HG03439 (cell line): ENCODE data around the gene PRDX2.
A peak's percentile ranks its signal among the peaks of the same experiment; 100 is the strongest.

Experiments
- ATAC-seq: cut with Tn5 transposase; IDR thresholded peaks from one replicate; pipeline ENCODE4 v1.9.1; 2021; ENCODE audit warnings: mild to moderate bottlenecking, moderate library complexity; ENCODE audit not compliant: unreplicated experiment

PRDX2 gene

GRCh38 chr19:12783291-12783848 lies 18.2 kb downstream of the PRDX2 start:
- ATAC-seq: no peak

DNA sequence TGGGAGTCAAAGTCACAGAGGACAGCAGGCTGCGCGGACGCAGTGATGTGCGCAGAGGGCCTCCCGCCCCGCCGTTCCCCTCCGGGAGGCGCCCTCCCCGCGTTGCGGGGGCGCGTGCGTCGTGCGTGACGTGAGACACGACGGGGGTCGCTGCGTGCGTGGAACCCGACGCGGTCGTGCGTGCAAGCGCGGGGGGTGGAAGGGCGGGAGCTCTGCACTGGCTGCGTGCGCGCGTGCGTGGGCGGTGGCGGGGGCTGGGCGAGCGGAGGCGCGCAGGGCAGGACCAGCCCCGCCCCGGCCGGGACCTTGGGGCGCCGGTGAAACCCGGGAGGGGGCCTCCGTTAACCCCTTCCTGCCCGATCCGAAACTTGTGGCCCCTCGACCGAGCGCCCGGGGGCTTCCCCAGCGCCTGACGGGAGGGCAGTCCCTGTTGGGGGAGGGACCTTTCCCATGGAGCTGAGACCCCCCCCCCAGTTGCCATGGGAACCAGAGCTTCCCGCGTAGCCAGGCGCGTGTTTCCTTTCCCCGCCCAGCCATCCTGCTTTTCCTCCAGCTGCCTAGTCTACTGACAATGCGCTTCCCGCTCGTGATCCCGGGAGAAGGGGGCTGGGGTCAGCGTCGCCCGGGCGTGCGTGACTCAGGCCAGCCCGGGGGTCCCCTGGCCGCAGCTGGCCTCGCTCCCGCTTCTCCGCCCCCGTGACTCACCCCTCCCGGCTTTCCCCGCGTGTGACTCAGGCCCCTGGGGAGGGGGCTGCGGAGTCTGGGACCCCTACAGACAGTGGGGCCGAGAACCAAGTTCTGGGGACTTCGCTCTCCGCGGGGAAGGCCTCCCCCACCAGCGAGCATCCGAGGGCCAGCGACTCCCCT lies 18.9 kb downstream of the PRDX2 start:
- peak; percentile 37 for ATAC-seq

DNA sequence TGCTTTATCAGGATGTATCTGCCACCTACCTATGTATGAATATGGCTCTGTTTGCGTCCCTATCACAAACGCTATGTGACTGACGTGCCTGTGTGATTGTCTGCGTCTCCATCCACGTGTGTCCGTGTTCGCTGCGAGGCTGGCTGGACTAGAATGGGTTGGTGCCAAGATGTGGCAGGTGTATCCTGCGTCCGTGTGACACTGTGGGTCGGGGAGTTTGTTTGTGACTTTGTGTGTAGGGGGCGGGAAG lies 19.5 kb downstream of the PRDX2 start:
- no peak for ATAC-seq

DNA sequence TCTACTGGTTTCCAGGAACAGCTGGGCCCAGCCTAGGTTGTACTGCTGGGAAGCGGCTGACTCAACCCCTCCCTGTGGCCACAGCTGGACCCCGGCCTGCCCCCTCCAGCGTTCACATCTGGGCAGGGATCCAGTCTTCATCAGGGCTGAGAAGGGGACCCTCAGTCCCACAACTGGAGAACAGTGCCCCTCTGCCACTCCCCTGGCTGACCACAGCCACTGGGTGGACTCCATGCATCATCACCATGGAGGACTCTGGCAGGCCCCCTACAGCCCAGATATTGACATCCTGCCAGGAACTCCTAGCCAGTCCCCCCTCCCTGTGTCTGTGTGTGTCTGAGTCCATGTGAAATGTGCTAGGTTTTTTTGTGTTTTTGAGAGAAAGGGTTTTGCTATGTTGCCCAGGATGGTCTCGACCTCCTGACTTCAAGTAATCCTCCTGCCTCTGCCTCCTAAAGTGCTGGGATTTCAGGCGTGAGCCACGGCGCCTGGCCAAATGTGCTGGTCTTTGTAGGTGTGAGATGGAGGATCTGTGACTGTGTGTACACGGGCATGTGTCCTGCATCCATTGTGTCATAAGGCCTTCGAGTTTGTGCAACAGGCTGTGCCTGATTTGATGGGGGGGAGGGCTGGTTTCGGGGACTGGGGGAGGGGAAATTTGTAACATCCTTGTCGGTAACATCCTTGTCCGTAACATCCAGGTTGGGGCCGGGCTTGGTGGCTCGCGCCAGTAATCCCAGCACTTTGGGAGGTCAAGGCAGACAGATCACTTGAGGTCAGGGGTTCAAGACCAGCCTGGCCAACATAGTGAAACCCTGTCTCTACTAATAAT lies 22.2 kb downstream of the PRDX2 start:
- no peak for ATAC-seq

- no peak for ATAC-seq
These were observed 22.8 kb downstream of the PRDX2 start for GRCh38 chr19:12778905-12779161.

DNA sequence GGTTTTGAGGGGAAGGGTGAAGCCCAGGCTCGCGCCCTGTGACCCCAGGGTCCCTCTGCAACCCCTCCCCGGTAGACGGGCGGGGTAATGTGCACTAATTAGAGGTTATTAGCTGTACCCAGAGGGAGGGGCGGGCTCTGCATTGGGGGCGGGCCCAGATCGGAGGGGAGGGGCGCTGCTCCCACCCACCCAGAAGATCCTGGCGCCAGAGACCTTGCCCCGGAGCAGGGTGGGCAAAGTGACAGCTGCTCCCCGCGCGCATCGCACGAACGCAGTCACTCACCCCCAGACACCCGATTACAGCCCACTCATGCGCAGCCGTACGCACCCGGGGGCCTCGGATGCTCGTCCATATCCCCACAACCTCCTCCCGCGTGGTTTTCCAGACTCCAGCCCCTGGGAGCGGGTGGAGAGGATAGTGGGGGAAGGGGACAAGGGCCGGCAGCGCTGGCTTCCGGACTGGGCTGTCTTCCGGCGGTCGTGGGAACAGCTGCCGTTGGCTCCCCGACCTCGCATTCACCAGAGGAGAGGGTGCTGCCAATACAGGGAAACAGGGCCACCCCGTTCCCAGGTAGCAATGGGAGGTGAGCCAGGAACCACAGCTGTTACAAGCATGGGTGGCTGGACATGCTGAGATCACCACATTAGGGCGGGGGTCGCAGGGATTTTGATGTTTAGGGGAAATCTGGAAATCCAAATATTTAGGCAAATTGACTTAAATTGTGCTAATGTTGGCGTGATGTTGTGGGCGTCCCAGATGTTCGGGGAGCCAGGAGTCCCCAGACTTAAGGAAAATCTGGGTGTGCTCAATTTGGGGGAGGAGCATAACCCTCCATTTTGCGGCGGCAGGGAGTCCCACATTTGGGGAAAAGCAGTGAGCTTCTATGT lies 23.3 kb downstream of the PRDX2 start:
- no peak for ATAC-seq

DNA sequence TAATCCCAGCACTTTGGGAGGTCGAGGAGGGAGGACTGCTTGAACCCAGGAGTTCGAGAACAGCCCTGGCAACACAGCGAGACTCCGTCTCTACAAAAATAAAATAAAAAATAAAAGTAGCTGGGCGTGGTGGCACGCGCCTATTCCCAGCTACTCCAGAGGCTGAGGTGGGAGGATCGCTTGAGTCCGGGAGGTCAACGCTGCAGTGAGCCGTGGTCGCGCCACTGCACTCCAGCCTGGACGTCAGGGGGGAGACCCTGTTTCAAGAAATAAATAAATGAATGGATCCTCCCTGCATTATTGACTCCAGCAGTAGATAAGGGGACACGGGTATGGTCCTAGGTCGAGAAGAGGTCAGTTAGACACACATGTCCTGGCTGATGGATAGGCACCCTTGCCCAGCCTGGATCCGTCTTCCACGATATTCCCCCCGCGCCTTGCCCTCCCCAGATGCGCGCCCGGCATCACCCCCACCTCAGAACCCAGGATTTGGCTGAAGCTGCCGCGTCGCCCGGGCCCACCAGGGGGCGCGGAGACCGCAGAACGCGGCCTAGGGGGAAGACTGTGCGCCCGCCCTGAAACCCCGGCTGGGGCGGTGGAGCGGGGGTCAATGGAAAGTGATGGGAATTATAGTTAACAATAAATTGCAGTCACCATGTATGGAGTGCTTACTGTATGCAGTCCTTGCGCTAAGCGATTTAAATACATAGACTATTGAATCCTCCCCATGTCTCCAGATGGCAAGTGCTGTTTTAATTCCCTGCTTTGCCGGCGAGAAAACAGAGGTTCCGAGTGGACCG lies 24.2 kb downstream of the PRDX2 start:
- ATAC-seq: no peak

DNA sequence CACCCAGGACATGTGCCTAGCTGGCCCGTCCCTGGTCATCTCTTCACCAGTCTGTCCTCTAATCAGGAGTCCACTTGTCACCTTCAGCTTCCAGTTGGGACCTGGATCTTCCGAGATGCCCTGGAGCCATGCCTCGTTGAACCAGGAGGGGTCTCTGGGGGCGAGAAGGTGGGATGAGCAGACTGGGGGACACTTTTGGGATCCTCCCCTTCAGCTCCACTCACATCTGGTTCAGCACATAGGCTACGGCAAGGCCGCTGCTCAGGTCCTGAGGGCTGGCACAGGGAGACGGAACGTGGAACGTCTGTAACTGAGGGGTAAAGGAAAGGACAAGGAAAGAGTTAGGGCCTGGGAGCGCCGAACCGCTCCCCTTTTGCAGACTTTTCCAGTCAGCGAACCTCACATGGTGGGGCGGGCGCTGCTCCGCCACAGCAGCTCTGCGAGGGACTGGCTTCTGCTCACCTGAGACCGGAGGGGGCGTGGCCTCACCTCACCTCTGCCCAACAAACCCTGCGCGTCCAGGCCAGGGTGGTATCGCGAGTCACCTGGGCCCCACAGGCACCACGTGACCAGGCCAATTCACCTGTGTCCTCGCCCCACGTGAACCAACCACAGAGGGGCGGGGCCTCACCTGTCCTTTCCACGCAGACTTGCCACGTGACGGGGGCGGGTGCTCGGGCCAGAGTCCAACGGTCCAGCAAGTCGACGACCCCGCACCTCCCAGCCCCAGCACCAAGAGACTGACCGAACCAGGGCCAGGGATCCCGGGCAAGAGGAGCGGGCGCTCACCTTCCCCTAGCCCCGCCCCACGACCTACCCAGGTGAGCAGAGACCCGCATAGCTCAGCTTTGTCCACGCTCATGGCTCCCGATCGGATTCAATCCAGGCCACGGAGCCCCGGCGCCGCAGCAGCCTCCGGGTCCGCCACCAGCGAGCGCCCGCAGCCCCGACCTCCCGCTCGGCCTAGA lies 26.7 kb downstream of the PRDX2 start, which contains the start of gene HOOK2:
HOOK2 (minus strand) TSS at position 965 of the 968 bp plus-strand sequence; CDS start at position 862, 103 bp downstream.
- no peak for ATAC-seq

GRCh38 chr19:12773571-12773970 lies 28.0 kb downstream of the PRDX2 start:
- no peak for ATAC-seq

GRCh38 chr19:12772323-12772722 lies 29.3 kb downstream of the PRDX2 start:
- no peak for ATAC-seq

GRCh38 chr19:12770922-12771321 lies 30.7 kb downstream of the PRDX2 start:
- no peak for ATAC-seq

- ATAC-seq: no peak
These were observed 31.9 kb downstream of the PRDX2 start for GRCh38 chr19:12769689-12770088.

- no peak for ATAC-seq
These were observed 33.9 kb downstream of the PRDX2 start for GRCh38 chr19:12767666-12768065.

DNA sequence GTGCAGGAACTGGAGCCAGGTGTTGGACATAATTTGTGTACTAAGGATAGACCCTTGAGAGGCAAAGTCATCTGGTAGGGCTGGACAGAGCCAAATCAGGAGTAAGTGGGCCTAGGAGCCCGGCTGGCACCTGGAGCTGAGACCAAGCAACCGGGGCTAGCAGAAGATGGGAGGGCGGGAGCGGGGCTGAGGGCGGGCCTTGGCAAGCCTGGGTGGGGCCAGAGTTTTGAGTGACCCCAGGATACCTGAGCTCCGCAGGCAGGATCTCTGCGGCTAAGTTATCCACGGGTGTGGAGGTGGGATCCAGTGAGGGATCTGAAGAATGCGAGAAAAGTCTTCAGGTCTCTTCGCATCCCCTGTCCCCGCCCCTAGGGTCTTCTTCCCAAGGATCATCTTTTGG lies 34.5 kb downstream of the PRDX2 start:
- no peak for ATAC-seq

GRCh38 chr19:12766051-12766521 lies 35.5 kb downstream of the PRDX2 start:
- no peak for ATAC-seq

GRCh38 chr19:12764698-12765097 lies 36.9 kb downstream of the PRDX2 start:
- no peak for ATAC-seq

DNA sequence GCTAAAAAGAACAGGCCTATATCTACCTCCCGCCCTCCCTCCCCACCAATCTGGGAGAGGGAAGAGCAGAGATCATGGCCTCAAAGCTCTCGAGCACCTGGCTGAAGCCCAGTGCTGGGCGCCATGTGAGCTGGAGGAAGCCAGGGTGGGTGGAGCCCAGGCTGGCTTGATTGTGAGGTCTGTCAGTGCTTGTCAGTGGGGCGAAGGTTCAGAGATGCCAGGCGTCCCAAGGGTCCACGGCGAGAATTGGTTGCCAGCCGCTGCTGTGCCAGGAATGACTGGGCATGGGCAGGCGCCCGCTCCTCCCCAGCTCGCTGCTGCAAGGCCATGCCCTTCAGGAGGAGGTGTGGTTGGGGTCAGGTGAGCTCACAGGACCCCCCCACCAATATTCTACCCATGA lies 38.5 kb downstream of the PRDX2 start:
- no peak for ATAC-seq

DNA sequence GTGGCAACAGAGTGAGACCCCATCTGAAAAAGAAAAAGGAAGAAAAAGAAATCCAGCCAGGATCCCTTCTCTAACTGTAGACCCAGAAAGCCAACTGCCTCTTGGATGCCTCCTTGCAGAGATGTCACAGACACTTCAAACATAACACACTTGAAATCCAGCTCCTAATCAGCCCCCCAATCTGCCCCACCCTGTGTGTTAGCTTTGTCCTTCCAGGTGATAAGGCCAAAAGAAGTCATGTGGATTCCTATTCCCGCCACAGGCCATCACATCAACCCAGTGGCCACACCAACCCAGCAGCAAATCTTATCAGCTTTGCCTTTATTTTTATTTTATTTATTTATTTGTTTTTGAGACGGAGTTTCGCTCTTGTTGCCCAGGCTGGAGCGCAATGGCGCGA lies 41.9 kb downstream of the PRDX2 start:
- no peak for ATAC-seq
